Progenitor cell of endocrine pancreas (in vitro differentiated cells): ENCODE results near the gene PAX2. TPM values are rescaled to one million over a fixed set of nuclear protein-coding genes. Genes with fewer than 3 reads are reported as not detected.
A peak's percentile ranks its signal among the peaks of the same experiment; 100 is the strongest.

Source experiments
- DNase-seq: peaks from one replicate; pipeline ENCODE4 v3.0.0; 2021; ENCODE audit warnings: low spot score; ENCODE audit not compliant: unreplicated experiment
- H3K27ac Mint-ChIP-seq: 2 replicates; pipeline ENCODE4 v1.8.0; 2021; ENCODE audit warnings: mild to moderate bottlenecking, moderate library complexity, mixed read lengths
- H3K27me3 Mint-ChIP-seq: 2 replicates; pipeline ENCODE4 v1.8.0; 2021; ENCODE audit warnings: mixed read lengths
- H3K36me3 Mint-ChIP-seq: 2 replicates; pipeline ENCODE4 v1.8.0; 2022; ENCODE audit warnings: mixed read lengths; ENCODE audit not compliant: insufficient read depth
- H3K4me1 Mint-ChIP-seq: 2 replicates; pipeline ENCODE4 v1.8.0; 2021; ENCODE audit warnings: low read depth, mixed read lengths
- H3K4me3 Mint-ChIP-seq: 2 replicates; pipeline ENCODE4 v1.8.0; 2021; ENCODE audit warnings: low read depth, mild to moderate bottlenecking, moderate library complexity, mixed read lengths
- H3K9me3 Mint-ChIP-seq: 2 replicates; pipeline ENCODE4 v1.8.0; 2021; ENCODE audit warnings: low read depth, mixed read lengths
- total RNA-seq: library from RNA; stranded (reverse); gene quantifications from 2 replicates; pipeline ENCODE4 v1.2.1, GENCODE V29; 2021
- TF ChIP-seq, protein P1 (sequence below): fragments of 200-600 bp; sonication (generic); IDR thresholded peaks from one replicate; pipeline ENCODE4 v1.5.0; 2021; ENCODE audit warnings: antibody characterized with exemption, mild to moderate bottlenecking; ENCODE audit not compliant: unreplicated experiment

PAX2 gene
- total RNA-seq, 1 donor from 2014 or later = not detected

DNA sequence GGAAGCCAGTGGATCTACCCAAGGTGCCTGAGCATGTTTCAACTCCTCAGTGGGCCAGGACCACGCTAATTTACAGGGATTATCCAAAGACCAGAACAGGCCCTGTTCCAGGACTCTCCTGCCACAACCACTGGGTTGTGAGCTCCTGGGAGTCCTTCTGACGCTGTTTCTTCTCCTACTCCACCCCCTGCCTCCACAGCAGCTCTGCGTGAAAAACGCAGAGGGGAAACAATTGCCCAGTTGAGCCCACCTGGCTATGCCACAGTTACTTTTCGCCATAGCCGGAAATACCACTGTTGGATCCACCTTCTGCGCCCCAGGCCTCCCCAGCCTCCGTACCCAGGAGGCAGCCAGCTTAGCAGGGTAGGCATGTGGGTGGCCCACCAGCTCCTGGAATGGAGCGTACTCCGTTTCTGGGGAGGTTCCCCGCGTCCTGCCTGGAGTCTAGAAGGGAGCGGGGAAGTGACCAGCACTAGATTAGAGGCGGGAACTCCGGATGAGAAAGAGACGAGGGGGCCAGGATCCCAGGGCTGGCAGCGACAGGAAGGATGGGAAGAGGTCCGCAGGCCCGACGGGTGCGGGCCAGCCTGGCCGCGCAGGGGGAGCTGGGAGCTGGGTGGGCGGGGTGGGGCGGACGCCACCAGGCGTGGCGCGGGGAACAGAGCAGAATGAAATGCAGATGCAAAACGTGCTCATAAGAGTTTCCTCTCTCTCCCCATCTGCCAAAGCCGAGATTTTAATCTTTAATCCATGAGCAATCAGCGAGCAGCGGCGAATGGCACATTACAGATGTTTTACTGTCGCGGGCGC, 32.1 kb upstream of the PAX2 start:
- Mint-ChIP-seq H3K27me3 (peaks cover 93% of the 10 kb centered on the region), H3K4me3 (peak overlapping the region; percentile 40), H3K4me1 (peaks cover 3% of the 10 kb centered on the region), H3K27ac (no peak overlapping the region), H3K36me3 (no peaks in the 10 kb centered on the region), H3K9me3 (no peaks in the 10 kb centered on the region)
- no peak for DNase-seq
- TF ChIP-seq, protein P1, sequence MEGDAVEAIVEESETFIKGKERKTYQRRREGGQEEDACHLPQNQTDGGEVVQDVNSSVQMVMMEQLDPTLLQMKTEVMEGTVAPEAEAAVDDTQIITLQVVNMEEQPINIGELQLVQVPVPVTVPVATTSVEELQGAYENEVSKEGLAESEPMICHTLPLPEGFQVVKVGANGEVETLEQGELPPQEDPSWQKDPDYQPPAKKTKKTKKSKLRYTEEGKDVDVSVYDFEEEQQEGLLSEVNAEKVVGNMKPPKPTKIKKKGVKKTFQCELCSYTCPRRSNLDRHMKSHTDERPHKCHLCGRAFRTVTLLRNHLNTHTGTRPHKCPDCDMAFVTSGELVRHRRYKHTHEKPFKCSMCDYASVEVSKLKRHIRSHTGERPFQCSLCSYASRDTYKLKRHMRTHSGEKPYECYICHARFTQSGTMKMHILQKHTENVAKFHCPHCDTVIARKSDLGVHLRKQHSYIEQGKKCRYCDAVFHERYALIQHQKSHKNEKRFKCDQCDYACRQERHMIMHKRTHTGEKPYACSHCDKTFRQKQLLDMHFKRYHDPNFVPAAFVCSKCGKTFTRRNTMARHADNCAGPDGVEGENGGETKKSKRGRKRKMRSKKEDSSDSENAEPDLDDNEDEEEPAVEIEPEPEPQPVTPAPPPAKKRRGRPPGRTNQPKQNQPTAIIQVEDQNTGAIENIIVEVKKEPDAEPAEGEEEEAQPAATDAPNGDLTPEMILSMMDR = no peak

GRCh38 chr10:100713859-100714565, 31.4 kb upstream of the PAX2 start:
- no peak overlapping the region for H3K4me3 Mint-ChIP-seq
- DNase-seq = no peak
- peaks cover 93% of the 10 kb centered on the region for H3K27me3 Mint-ChIP-seq
- TF ChIP-seq, protein P1 = no peak
- no peak overlapping the region for H3K27ac Mint-ChIP-seq
- peaks cover 3% of the 10 kb centered on the region for H3K4me1 Mint-ChIP-seq
- H3K9me3 Mint-ChIP-seq = no peaks in the 10 kb centered on the region
- no peaks in the 10 kb centered on the region for H3K36me3 Mint-ChIP-seq

- Mint-ChIP-seq H3K9me3 (no peaks in the 10 kb centered on the region), H3K4me1 (peaks cover 3% of the 10 kb centered on the region), H3K27me3 (peaks cover 93% of the 10 kb centered on the region), H3K27ac (no peak overlapping the region), H3K36me3 (no peaks in the 10 kb centered on the region), H3K4me3 (no peak overlapping the region)
- TF ChIP-seq, protein P1 = no peak
- DNase-seq = no peak
Observed at GRCh38 chr10:100714566-100714950, 30.8 kb upstream of the PAX2 start.

DNA sequence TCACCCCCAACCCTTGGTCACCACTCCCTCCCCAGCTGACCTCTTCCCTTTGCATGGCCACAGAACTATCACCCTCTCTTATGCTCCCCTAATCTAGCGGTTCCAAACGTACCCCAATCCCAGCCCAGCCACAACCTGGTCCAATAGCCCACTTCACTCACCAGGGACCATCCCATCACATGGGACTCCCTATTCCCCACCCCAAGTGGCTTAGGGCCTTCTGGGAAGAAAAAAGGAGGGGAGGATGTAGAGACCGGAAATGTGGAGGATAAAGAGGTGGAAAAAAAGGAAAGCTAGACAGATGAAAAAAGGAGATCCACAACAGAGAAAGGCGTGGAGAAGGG, 30.3 kb upstream of the PAX2 start:
- no peak for DNase-seq
- peaks cover 3% of the 10 kb centered on the region for H3K4me1 Mint-ChIP-seq
- no peaks in the 10 kb centered on the region for H3K9me3 Mint-ChIP-seq
- no peak overlapping the region for H3K27ac Mint-ChIP-seq
- H3K4me3 Mint-ChIP-seq = peak overlapping the region; percentile 56
- TF ChIP-seq, protein P1 = no peak
- H3K27me3 Mint-ChIP-seq = peaks cover 96% of the 10 kb centered on the region
- no peaks in the 10 kb centered on the region for H3K36me3 Mint-ChIP-seq

DNA sequence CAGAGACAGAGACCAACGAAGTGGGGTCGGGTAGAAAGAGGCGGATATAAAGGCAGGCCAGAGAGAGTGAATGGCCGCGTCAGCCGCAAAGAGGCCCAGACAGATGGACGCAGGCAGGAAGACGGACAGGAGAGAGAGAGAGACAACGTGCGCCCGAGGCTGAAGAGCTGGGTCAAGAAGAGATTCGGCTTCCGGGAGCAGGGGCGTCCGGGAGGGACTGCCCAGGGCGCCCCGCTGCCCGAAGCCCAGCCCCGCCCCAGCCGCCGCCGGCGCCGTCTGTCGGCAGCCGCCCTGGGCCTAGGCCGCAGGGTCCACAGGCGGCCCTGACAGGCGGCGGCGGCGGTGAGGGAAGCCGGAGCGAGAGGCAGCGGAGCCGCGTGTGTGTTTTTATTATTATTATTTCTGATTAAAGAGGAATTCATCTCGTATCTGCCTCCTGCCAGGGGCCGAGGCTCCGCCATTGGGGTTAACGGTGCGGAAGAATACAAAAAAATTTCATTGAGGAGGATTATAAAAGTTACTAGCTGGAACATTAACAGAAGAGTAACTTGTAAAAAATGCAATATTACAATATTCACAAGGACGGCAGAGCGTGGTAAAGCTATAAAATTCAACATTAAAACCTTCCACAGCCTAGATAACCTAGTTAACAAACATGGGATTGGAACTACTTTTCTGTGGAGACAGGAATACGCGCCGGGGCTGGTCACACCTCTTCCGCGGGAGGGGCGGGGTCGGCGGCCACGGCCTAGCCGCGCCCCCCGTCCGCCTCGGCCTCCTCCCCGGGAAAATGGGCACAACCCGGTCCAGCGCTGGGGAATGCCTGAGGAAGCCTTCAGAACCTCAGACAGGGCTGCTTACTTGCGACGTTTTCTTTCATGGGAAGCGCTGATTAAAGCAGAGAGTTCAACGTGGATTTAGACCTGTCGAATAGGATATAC, 29.7 kb upstream of the PAX2 start:
- Mint-ChIP-seq H3K27me3 (peaks cover 98% of the 10 kb centered on the region), H3K4me1 (peaks cover 3% of the 10 kb centered on the region), H3K27ac (no peak overlapping the region), H3K36me3 (no peaks in the 10 kb centered on the region), H3K9me3 (no peaks in the 10 kb centered on the region), H3K4me3 (peak overlapping the region; percentile 56)
- no peak for DNase-seq
- TF ChIP-seq, protein P1 = no peak
